Hepatocyte (in vitro differentiated cells): ENCODE results near the gene PIK3R6. TPM values are rescaled to one million over a fixed set of nuclear protein-coding genes. Genes with fewer than 3 reads are reported as not detected.

Experiments used
- DNase-seq: peaks from one replicate; pipeline ENCODE4 v3.0.0-alpha.2; 2016; ENCODE audit warnings: low spot score
- H2AFZ ChIP-seq: fragments of 200-600 bp; sonication (generic); 2 replicates; pipeline ENCODE4 v1.6.0; 2016; ENCODE audit warnings: antibody characterized with exemption, mild to moderate bottlenecking
- H3K27ac ChIP-seq: fragments of 200-600 bp; sonication (generic); 2 replicates; pipeline ENCODE4 v1.5.1; 2016; ENCODE audit warnings: mild to moderate bottlenecking
- H3K27me3 ChIP-seq: fragments of 200-600 bp; sonication (generic); 2 replicates; pipeline ENCODE4 v1.6.1; 2016
- H3K36me3 ChIP-seq: fragments of 200-600 bp; sonication (generic); replicated peaks from 2 replicates; pipeline ENCODE4 v1.5.1; 2016; ENCODE audit warnings: low read depth; ENCODE audit not compliant: insufficient read depth
- H3K4me1 ChIP-seq: fragments of 200-600 bp; sonication (generic); 2 replicates; pipeline ENCODE4 v1.5.1; 2016; ENCODE audit warnings: mild to moderate bottlenecking, moderate library complexity; ENCODE audit not compliant: insufficient read depth
- H3K4me2 ChIP-seq: fragments of 200-600 bp; sonication (generic); 2 replicates; pipeline ENCODE4 v1.6.0; 2016
- H3K4me3 ChIP-seq: fragments of 200-600 bp; sonication (generic); 2 replicates; pipeline ENCODE4 v1.5.1; 2016; ENCODE audit warnings: mild to moderate bottlenecking
- H3K79me2 ChIP-seq: fragments of 200-600 bp; sonication (generic); 2 replicates; pipeline ENCODE4 v1.6.0; 2017; ENCODE audit warnings: mild to moderate bottlenecking
- H3K9me2 ChIP-seq: fragments of 200-600 bp; sonication (generic); replicated peaks from 2 replicates; pipeline ENCODE4 v1.6.0; 2017; ENCODE audit warnings: mild to moderate bottlenecking; ENCODE audit not compliant: insufficient read depth
- H3K9me3 ChIP-seq: fragments of 200-600 bp; sonication (generic); 2 replicates; pipeline ENCODE4 v1.5.1; 2016; ENCODE audit warnings: low read depth, mild to moderate bottlenecking
- H4K20me1 ChIP-seq: fragments of 200-600 bp; sonication (generic); 2 replicates; pipeline ENCODE4 v1.6.0; 2016; ENCODE audit warnings: mild to moderate bottlenecking; ENCODE audit not compliant: insufficient read depth, poor library complexity, severe bottlenecking
- CTCF ChIP-seq: fragments of 200-600 bp; sonication (generic); IDR thresholded peaks from 2 replicates; pipeline ENCODE4 v1.5.1; 2016; ENCODE audit warnings: antibody characterized with exemption, mild to moderate bottlenecking; ENCODE audit not compliant: poor library complexity
- EZH2 ChIP-seq: fragments of 200-600 bp; sonication (generic); IDR thresholded peaks from 2 replicates; pipeline ENCODE4 v1.6.1; 2016; ENCODE audit warnings: antibody characterized with exemption, mild to moderate bottlenecking, borderline replicate concordance
- EZH2phosphoT487 ChIP-seq: fragments of 200-600 bp; sonication (generic); IDR thresholded peaks from one replicate; pipeline ENCODE4 v1.6.1; 2018; ENCODE audit warnings: antibody characterized with exemption, mild to moderate bottlenecking, low read depth, moderate library complexity; ENCODE audit not compliant: unreplicated experiment, severe bottlenecking
- WGBS: methylation state at CpG from one replicate; pipeline ENCODE4 v1.1.6; 2016; ENCODE audit warnings: low lambda C conversion rate; ENCODE audit errors: missing lambda C conversion rate; 5-methylcytosine and 5-hydroxymethylcytosine counted together
- polyA plus RNA-seq: library from polyadenylated mRNA; unstranded; fragments of >200 nt; fragmentation: Nextera tagmentation; extraction: Ambion mirVana; gene quantifications from 2 replicates; pipeline ENCODE4 v1.2.1, GENCODE V29; 2016
- total RNA-seq: library from RNA; depleted of rRNA; stranded (reverse); fragments of >200 nt; gene quantifications from 2 replicates; pipeline ENCODE4 v1.2.3, GENCODE V29; 2014

PIK3R6 gene
- total and polyA plus RNA-seq, 2 experiments from 2014 or later = 0.07 to 0.10 TPM

- Histone ChIP-seq H3K79me2 (no peaks in the 10 kb centered on the region), H2AFZ (no peak overlapping the region), H3K9me2 (no peaks in the 10 kb centered on the region), H3K4me1 (peaks cover 10% of the 10 kb centered on the region), H3K27ac (no peak overlapping the region), H3K36me3 (no peaks in the 10 kb centered on the region), H3K4me2 (no peak overlapping the region), H3K9me3 (no peaks in the 10 kb centered on the region), H3K27me3 (peaks cover 3% of the 10 kb centered on the region), H4K20me1 (no peaks in the 10 kb centered on the region), H3K4me3 (no peak overlapping the region)
- DNase-seq = no peak
- WGBS = 79% methylated on average over 19 of the region's 19 CpGs
- peak; percentile 14 for TF ChIP-seq CTCF
- no peak for TF ChIP-seq EZH2
Measured at GRCh38 chr17:8803531-8804420, 63.7 kb downstream of the PIK3R6 start.

GRCh38 chr17:8801135-8801840, 66.2 kb downstream of the PIK3R6 start:
- no peaks in the 10 kb centered on the region for H3K9me2 ChIP-seq
- no peak overlapping the region for H3K27ac ChIP-seq
- no peak for TF ChIP-seq EZH2phosphoT487
- TF ChIP-seq EZH2 = no peak
- TF ChIP-seq CTCF = no peak
- H4K20me1 ChIP-seq = no peaks in the 10 kb centered on the region
- no peak overlapping the region for H2AFZ ChIP-seq
- H3K4me3 ChIP-seq = no peak overlapping the region
- H3K4me1 ChIP-seq = peaks cover 10% of the 10 kb centered on the region
- H3K36me3 ChIP-seq = no peaks in the 10 kb centered on the region
- H3K9me3 ChIP-seq = no peaks in the 10 kb centered on the region
- no peaks in the 10 kb centered on the region for H3K79me2 ChIP-seq
- no peak overlapping the region for H3K4me2 ChIP-seq
- 87% methylated on average over 6 of the region's 6 CpGs for WGBS
- DNase-seq = no peak
- H3K27me3 ChIP-seq = peaks cover 13% of the 10 kb centered on the region

- Histone ChIP-seq H3K36me3 (no peaks in the 10 kb centered on the region), H2AFZ (no peak overlapping the region), H3K4me3 (no peak overlapping the region), H3K9me2 (no peaks in the 10 kb centered on the region), H4K20me1 (no peaks in the 10 kb centered on the region), H3K79me2 (no peaks in the 10 kb centered on the region), H3K9me3 (no peaks in the 10 kb centered on the region), H3K27ac (no peak overlapping the region), H3K27me3 (peaks cover 13% of the 10 kb centered on the region), H3K4me1 (peaks cover 10% of the 10 kb centered on the region), H3K4me2 (no peak overlapping the region)
- no peak for DNase-seq
- no peak for TF ChIP-seq EZH2phosphoT487
- TF ChIP-seq CTCF = no peak
- TF ChIP-seq EZH2 = no peak
- 83% methylated on average over 2 of the region's 2 CpGs for WGBS
Measured at GRCh38 chr17:8800656-8801055, 66.8 kb downstream of the PIK3R6 start.
